GM18951 (cell line): ENCODE results near the gene ASIC3.

Experiments
- POLR2A ChIP-seq: IDR thresholded peaks from 4 replicates; pipeline ENCODE4 v1.6.1; 2011; ENCODE audit warnings: mild to moderate bottlenecking; ENCODE audit not compliant: insufficient read length, insufficient read depth; ENCODE audit errors: extremely low read depth
- in situ Hi-C: fragments of 300-500 bp; cut with MboI; formaldehyde crosslinking; loops from one replicate; pipeline ENCODE4 v1.12.0; 2022; ENCODE audit warnings: low sequenced_read_pairs, mixed read lengths, inconsistent platforms; ENCODE audit not compliant: unreplicated experiment

Gene ASIC3

DNA sequence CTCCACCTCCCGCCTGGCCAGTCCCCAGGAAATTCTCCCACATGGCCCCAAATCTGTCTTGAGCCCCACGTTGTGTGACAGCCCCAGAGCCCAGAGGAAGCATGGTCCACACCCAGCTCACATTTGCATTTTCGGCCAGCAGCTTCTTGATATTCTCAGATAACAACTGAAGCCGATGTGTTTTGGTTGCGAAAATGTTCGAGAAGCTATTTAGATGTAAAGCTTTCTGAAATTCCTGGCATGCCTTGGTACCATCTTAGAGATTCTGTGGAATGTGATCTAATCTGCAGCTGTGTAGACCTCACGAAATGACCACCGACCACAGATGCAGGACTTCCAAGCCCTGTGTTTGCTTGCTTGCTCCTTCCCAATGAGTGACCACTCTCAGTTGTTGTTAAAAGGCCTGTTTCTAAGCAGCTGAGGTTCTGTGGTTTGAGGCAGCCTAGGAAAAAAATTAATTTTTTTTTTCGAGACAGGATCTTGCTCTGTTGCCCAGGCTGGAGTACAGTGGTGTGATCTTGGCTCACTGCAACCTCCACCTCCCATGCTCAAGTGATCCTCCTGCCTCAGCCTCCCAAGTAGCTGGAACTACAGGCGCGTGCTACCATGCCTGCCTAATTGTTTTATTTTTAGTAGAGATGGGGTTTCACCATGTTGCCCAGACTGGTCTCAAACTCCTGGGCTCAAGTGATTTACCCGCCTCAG lies 19.9 kb downstream of the ASIC3 start:
- in situ Hi-C loops, result no loop called here

DNA sequence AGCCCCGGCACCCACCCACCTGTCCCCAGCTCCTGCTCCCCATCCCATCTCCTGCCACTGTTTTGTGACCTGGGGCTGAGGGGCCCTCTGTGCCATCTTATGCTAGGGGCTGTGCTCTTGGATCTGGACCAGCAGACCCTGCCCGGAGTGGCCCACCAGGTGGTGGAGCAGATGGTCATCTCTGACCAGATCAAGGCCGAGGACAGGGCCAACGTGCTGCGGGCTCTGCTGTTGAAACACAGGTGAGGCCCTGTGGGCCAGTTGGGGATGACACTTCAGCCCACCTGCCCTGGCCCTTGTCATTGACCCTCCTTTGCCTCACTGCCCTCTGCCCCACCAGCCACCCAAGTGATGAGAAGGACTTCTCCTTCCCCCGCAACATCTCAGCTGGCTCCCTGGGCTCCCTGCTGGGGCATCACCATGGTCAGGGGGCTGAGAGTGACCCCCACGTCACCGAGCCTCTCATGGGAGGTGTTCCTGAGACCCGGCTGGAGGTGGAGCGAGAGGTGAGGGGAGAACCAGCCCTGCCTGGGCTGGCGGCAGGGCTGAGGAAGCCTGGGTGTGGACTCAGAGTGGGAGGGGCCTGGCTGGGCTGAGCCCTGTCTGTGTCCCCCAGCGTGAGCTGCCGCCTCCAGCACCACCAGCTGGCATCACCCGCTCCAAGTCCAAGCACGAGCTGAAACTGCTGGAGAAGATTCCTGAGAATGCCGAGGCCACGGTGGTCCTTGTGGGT lies 21.7 kb downstream of the ASIC3 start:
- TF ChIP-seq POLR2A, result no peak
- in situ Hi-C loops, result no loop called here

More for the DNA sequence above, 19.9 kb downstream of the ASIC3 start:
- TF ChIP-seq POLR2A, result no peak

DNA sequence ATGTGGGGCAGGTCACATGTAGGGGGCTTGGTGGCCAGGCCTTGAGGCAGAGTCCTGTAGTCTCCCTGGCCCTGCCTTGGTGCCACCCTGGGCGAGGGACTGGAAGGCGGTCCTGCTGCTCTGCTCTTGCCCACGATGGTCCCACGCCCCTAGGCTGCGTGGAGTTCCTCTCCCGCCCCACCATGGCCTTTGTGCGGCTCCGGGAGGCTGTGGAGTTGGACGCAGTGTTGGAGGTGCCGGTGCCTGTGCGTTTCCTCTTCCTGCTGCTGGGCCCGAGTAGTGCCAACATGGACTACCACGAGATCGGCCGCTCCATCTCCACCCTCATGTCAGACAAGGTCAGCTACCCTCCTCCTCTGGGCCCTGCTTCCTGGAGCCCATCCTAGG lies 22.2 kb downstream of the ASIC3 start:
- in situ Hi-C loops, result no loop called here
- no peak for TF ChIP-seq POLR2A

DNA sequence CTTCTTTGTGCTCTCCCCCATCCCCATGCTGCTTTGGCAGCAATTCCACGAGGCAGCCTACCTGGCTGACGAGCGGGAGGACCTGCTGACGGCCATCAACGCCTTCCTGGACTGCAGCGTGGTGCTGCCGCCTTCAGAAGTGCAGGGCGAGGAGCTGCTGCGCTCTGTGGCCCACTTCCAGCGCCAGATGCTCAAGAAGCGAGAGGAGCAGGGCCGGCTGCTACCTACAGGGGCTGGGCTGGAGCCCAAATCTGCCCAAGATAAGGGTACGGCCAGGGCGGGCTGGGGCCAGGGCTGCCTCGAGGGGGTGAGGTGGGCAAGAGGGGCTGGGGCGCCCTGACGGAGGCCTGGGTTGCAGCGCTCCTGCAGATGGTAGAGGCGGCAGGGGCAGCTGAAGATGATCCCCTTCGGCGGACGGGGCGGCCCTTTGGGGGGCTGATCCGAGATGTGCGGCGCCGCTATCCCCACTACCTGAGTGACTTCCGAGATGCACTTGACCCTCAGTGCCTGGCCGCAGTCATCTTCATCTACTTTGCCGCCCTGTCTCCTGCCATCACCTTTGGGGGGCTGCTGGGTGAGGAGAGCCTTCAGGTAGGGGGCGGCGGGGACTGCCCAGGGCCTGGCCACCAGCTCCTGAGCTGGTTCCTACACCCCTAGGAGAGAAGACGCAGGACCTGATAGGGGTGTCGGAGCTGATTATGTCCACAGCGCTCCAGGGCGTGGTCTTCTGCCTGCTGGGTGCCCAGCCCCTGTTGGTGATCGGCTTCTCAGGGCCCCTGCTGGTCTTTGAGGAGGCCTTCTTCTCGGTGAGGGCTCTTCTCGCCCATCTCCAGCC lies 22.9 kb downstream of the ASIC3 start:
- TF ChIP-seq POLR2A, result no peak
- in situ Hi-C loops, result no loop called here

DNA sequence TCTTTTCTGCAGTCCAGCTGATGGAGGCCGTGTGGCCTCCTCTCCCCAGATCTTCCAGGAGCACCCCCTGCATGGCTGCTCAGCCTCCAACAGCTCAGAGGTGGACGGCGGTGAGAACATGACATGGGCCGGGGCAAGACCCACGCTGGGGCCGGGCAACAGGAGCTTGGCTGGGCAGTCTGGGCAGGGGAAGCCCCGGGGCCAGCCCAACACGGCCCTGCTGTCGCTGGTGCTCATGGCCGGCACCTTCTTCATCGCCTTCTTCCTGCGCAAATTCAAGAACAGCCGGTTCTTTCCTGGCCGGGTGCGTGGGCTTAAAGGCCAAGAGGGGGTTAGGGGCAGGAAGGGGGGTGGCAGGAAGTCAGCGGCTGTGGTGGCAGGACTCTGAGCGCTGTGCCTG lies 25.7 kb downstream of the ASIC3 start:
- in situ Hi-C loops, result no loop called here
- TF ChIP-seq POLR2A, result no peak

DNA sequence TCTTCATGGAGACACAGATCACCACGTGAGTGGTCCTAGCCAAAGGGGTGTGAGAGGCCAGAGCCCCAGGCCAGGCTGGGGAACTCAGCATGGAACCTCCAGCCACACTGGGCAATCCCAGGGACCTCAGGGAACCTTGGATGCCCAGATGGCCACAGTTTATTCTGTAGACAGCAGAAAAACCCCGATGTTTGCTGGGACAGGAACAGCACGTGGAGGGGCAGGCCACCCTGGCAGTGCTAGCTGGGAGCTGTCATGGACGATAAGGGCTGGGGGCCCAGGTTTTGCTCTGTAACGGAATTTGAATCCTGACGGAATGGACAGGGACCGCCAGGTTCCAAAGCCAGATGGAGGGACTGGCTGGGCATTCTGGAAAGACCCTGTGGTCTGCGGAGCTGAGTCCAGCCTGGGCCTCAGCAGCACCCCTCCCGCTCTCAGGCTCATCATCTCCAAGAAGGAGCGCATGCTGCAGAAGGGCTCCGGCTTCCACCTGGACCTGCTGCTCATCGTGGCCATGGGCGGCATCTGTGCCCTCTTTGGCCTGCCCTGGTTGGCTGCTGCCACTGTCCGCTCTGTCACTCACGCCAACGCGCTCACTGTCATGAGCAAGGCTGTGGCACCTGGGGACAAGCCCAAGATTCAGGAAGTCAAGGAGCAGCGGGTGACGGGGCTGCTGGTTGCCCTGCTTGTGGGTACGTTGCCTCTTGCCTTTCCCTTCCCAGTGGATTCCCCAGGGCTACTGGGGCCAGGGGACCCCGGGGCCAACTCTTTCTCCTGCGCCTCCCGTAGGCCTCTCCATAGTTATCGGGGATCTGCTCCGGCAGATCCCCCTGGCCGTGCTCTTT lies 26.7 kb downstream of the ASIC3 start:
- in situ Hi-C loops, result no loop called here
- TF ChIP-seq POLR2A, result no peak

DNA sequence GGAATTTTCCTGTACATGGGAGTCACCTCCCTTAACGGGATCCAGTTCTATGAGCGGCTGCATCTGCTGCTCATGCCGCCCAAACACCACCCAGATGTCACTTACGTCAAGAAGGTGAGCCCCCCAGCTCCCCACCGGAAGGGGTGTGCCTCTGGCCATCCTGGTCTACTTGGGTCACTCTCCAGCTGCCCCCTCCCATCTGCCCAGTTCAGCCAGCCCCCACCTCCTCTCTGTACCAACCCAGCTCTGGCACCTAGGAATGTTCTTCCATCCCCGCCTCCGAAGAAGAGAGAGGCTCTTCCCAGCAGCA lies 27.3 kb downstream of the ASIC3 start:
- TF ChIP-seq POLR2A, result no peak
- in situ Hi-C loops, result no loop called here

DNA sequence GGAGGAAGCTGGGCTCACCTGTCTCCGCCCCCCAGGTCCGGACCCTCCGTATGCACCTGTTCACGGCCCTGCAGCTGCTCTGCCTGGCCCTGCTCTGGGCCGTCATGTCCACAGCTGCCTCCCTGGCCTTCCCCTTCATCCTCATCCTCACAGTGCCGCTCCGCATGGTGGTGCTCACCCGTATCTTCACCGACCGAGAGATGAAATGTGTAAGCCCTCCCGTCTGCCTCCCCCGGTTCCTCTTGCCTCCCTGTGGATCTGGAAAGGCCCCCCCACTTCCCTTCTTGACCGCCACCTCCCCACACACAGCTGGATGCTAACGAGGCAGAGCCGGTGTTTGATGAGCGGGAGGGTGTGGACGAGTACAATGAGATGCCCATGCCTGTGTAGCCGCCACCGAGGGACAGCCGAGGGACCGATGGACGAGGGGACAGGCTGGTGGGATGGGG lies 27.7 kb downstream of the ASIC3 start:
- peak; percentile 7 for TF ChIP-seq POLR2A
- in situ Hi-C loops, result no loop called here

DNA sequence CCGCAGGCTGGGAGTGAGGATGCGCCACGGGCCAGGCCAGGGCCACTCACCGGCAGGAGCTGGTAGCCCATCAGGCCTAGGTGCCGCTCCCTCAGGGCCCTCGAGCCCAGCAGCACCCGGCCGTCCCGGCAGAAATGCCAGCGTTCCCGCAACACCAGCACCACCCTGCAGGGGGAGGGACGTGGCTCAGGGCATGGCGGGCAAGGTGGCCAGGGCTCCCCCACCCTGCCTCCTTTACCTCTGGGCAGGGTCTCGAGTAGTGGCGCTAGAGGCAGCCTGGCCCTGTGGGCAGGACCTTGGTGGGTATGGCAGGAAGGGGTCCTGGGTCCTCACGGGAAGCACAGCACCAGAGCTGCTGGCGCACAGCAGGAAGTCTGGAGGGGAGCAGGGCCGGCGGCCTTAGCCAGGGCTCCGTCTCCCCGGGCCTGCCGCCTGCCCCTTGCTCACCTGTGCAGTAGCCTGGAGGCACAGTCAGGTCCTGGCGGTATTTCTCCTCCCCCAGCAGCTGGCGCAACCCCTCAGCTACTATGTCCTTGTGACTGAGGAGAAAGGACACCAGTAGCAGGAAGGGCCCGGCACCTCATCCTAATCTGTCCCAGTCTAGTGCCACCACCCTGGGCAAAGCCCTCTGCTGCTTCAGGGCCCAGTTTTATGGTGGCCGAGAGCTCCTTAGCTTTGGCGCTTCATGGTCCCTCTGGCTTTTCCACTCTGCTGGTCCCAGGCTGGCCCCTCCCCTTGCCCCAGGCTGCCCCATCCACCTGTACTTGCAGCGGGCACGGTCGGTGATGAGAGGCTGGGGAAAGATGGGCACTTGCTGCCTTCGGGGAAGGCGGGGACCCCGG lies 28.8 kb downstream of the ASIC3 start:
- in situ Hi-C loops, result no loop called here

DNA sequence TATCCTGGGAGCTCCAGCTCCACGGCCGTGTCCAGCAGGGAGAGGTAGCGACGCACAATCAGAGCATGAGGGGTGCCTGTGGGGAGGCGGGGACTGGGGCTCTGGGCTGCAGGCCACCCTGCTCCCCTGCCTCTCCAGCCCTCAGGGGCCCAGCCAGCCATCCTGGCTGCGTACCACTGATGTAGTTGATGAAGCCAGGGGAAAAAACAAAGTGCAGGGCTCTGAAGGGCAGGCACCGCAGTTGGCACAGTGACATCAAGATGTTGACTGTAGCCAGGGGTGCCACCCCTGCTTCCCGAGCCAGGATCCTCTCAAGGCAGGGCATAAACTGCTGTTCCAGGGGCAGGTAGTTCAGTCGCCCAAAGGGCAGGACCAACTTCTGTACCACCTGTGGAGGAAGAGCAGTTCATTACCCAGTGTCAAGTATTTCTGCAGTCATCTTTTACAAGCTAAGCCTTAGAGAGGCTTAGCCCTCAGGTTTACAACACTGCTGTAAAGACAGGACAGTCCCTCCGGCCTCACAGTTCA lies 29.4 kb downstream of the ASIC3 start:
- in situ Hi-C loops, result no loop called here
- TF ChIP-seq POLR2A, result peak; percentile 12

More for the DNA sequence above, 28.8 kb downstream of the ASIC3 start:
- no peak for TF ChIP-seq POLR2A

DNA sequence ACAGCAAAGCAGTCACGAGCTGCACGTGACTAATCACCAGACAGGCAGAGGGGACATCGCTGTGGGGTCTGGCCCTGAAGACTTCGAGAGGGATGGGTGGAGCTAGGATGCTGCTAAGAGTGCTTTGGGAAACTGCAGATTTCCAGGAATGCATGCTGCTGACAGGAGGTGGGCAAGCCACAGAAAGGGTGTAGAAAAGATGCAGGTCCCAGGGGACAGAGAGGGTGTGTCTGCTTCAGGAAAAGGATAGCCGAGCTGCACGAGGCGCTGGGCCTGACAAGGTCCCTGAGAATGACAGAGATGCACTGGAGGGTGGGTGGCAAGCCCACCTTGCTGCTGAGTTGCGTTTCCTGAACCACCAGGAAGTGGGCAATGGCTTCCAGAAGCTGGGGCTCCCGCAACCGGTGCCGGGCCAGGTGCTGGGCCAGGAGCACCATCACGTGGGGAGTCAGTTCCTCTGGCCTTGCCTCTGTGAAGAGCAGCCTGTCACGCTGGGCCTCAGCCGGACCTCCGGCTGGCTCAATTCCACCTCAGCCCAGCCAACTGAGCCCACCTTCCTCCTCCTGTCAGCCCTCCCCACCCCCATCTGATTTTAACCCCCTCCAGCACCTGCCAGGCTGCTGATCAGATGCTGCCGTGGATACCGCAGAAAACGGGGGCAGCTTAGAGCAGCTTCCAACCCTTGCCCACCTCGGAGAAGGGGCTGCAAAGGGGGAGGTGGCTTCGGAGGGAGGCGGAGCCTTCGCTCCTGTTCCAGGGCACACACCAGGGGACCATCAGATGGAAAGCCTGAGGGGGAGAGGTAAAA lies 30.1 kb downstream of the ASIC3 start:
- in situ Hi-C loops, result no loop called here
- no peak for TF ChIP-seq POLR2A
